Stimulated activated naive CD8-positive, alpha-beta T cell treated with anti-CD3 and anti-CD28 coated beads, Interleukin-15, amount 100 ng/mL, for 72 hours (primary cell): ENCODE data around the gene CLSTN3.

ENCODE experiments used
- ATAC-seq: fragments of 150-1000 bp; cut with Tn5 transposase; 2 replicates; pipeline ENCODE4 v1.10.0; 2021; ENCODE audit warnings: mild to moderate bottlenecking, moderate library complexity
- DNase-seq, 2 donors: peaks; one replicate each; pipeline ENCODE4 v3.0.0; 2021 to 2022
- H3K27ac Mint-ChIP-seq, 2 donors: one replicate each; pipeline ENCODE4 v1.8.0; 2022; ENCODE audit warnings: mild to moderate bottlenecking in 2 of 2, mixed read lengths in 2 of 2, moderate library complexity in 2 of 2
- H3K27me3 Mint-ChIP-seq: one replicate; pipeline ENCODE4 v1.8.0; 2022; ENCODE audit warnings: mixed read lengths
- H3K4me1 Mint-ChIP-seq: one replicate; pipeline ENCODE4 v1.8.0; 2022; ENCODE audit warnings: mild to moderate bottlenecking, mixed read lengths
- H3K4me3 Mint-ChIP-seq, 2 donors: one replicate each; pipeline ENCODE4 v1.8.0; 2022; ENCODE audit warnings: mild to moderate bottlenecking in 2 of 2, mixed read lengths in 2 of 2, moderate library complexity in 1 of 2
- H3K9me3 Mint-ChIP-seq, 2 donors: one replicate each; pipeline ENCODE4 v1.8.0; 2022; ENCODE audit warnings: mixed read lengths in 2 of 2

The CLSTN3 gene

GRCh38 chr12:7206691-7207090 lies 76.5 kb downstream of the CLSTN3 start:
- no peak overlapping the region for H3K4me3 Mint-ChIP-seq
- H3K27ac Mint-ChIP-seq, result no peak overlapping the region
- no peaks in the 10 kb centered on the region for H3K4me1 Mint-ChIP-seq
- DNase-seq (no peak), ATAC-seq (no peak)
- H3K9me3 Mint-ChIP-seq, result peaks cover 8 to 18% of the 10 kb centered on the region in 2 donors
- H3K27me3 Mint-ChIP-seq, result no peaks in the 10 kb centered on the region

- H3K27ac Mint-ChIP-seq, result no peak overlapping the region
- no peaks in the 10 kb centered on the region for H3K4me1 Mint-ChIP-seq
- DNase-seq (no peak), ATAC-seq (no peak)
- H3K9me3 Mint-ChIP-seq, result peaks cover 16 to 18% of the 10 kb centered on the region in 2 donors
- no peak overlapping the region for H3K4me3 Mint-ChIP-seq
- H3K27me3 Mint-ChIP-seq, result no peaks in the 10 kb centered on the region
These were observed 77.9 kb downstream of the CLSTN3 start for GRCh38 chr12:7207866-7208625.
